ENCODE results near the gene FOXJ3. TPM values are rescaled to one million over a fixed set of nuclear protein-coding genes. Genes with fewer than 3 reads are reported as not detected.

Gene FOXJ3
- total and polyA plus RNA-seq, 8 donors: 39.6 to 65.2 (median 57.0) TPM

GRCh38 chr1:42135426-42135825 is 199.6 kb downstream of the FOXJ3 start:
- intact Hi-C loops (cut with DNase I): no loop called here
- no peaks in the 10 kb centered on the region for H3K4me1 ChIP-seq
- no peak overlapping the region for H3K4me3 ChIP-seq
- TF ChIP-seq CTCF (IDR thresholded peaks at IDR 0.05): no peak
- H3K27ac ChIP-seq: no peak overlapping the region
- DNase-seq (peak in 1 of 4 donors; percentile 65), ATAC-seq (peak; percentile 84)
- H3K9me3 ChIP-seq: no peaks in the 10 kb centered on the region
- no peaks in the 10 kb centered on the region for H3K27me3 ChIP-seq
- no peaks in the 10 kb centered on the region for H3K36me3 ChIP-seq

GRCh38 chr1:42133809-42134526 is 201.1 kb downstream of the FOXJ3 start:
- no peaks in the 10 kb centered on the region for H3K36me3 ChIP-seq
- no peak overlapping the region for H3K4me3 ChIP-seq
- H3K27me3 ChIP-seq: no peaks in the 10 kb centered on the region
- DNase-seq (no peak), ATAC-seq (no peak)
- H3K9me3 ChIP-seq: no peaks in the 10 kb centered on the region
- intact Hi-C loops (cut with DNase I): no loop called here
- no peak overlapping the region for H3K27ac ChIP-seq
- H3K4me1 ChIP-seq: no peaks in the 10 kb centered on the region
- TF ChIP-seq CTCF (IDR thresholded peaks at IDR 0.05): no peak

- Histone ChIP-seq H3K4me3 (no peak overlapping the region), H3K9me3 (no peaks in the 10 kb centered on the region), H3K27me3 (no peaks in the 10 kb centered on the region), H3K27ac (no peak overlapping the region), H3K4me1 (no peaks in the 10 kb centered on the region), H3K36me3 (no peaks in the 10 kb centered on the region)
- ATAC-seq (no peak), DNase-seq (no peak)
- TF ChIP-seq CTCF (IDR thresholded peaks at IDR 0.05): no peak
- intact Hi-C loops (cut with DNase I): no loop called here
These were observed 201.6 kb downstream of the FOXJ3 start for GRCh38 chr1:42133390-42133789.

- Histone ChIP-seq H3K9me3 (no peaks in the 10 kb centered on the region), H3K27ac (no peak overlapping the region), H3K27me3 (no peaks in the 10 kb centered on the region), H3K4me3 (no peak overlapping the region), H3K36me3 (no peaks in the 10 kb centered on the region), H3K4me1 (no peaks in the 10 kb centered on the region)
- DNase-seq (peak in 2 of 4 donors; percentile 54 to 60), ATAC-seq (no peak)
- intact Hi-C loops (cut with DNase I): no loop called here
- no peak for TF ChIP-seq CTCF (IDR thresholded peaks at IDR 0.05)
These were observed 204.9 kb downstream of the FOXJ3 start for GRCh38 chr1:42130061-42130660.

- H3K36me3 ChIP-seq: no peaks in the 10 kb centered on the region
- H3K4me3 ChIP-seq: no peak overlapping the region
- no peak for TF ChIP-seq CTCF (IDR thresholded peaks at IDR 0.05)
- no peak overlapping the region for H3K27ac ChIP-seq
- intact Hi-C loops (cut with DNase I): no loop called here
- H3K4me1 ChIP-seq: no peaks in the 10 kb centered on the region
- DNase-seq (no peak), ATAC-seq (no peak)
- no peaks in the 10 kb centered on the region for H3K9me3 ChIP-seq
- H3K27me3 ChIP-seq: no peaks in the 10 kb centered on the region
These were observed 206.1 kb downstream of the FOXJ3 start for GRCh38 chr1:42128964-42129363.

Data from left lung (tissue), 10 donors.